Vagina (tissue), 2 donors: ENCODE measurements around the gene DCDC2.

ENCODE experiments used
- POLR2A ChIP-seq, 2 donors: fragments of 450-650 bp; IDR thresholded peaks; one replicate each; pipeline ENCODE4 v1.6.1; 2017; ENCODE audit warnings: antibody characterized with exemption in 2 of 2, mild to moderate bottlenecking in 2 of 2, moderate library complexity in 2 of 2
- TF ChIP-seq, protein P1 (sequence below), 3 experiments: fragments of 450-650 bp in 2 of 3; fragments of 200-600 bp in 1 of 3; sonication (generic) in 1 of 3; IDR thresholded peaks; one replicate each; pipeline ENCODE4 v1.5.1; 2017 to 2019; ENCODE audit warnings: antibody characterized with exemption in 3 of 3, mild to moderate bottlenecking in 2 of 3, moderate library complexity in 2 of 3

GRCh38 chr6:24186349-24186748, 171.5 kb downstream of the DCDC2 start:
- TF ChIP-seq POLR2A (IDR thresholded peaks at IDR 0.05): no peak
- TF ChIP-seq, protein P1, sequence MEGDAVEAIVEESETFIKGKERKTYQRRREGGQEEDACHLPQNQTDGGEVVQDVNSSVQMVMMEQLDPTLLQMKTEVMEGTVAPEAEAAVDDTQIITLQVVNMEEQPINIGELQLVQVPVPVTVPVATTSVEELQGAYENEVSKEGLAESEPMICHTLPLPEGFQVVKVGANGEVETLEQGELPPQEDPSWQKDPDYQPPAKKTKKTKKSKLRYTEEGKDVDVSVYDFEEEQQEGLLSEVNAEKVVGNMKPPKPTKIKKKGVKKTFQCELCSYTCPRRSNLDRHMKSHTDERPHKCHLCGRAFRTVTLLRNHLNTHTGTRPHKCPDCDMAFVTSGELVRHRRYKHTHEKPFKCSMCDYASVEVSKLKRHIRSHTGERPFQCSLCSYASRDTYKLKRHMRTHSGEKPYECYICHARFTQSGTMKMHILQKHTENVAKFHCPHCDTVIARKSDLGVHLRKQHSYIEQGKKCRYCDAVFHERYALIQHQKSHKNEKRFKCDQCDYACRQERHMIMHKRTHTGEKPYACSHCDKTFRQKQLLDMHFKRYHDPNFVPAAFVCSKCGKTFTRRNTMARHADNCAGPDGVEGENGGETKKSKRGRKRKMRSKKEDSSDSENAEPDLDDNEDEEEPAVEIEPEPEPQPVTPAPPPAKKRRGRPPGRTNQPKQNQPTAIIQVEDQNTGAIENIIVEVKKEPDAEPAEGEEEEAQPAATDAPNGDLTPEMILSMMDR (IDR thresholded peaks at IDR 0.05): no peak
